Astrocyte of the cerebellum (primary cell): ENCODE measurements around the gene KLHDC8A.
"Not testable (repeated sequence)": the region's sequence is repeated elsewhere in the genome, so short reads cannot be mapped to it uniquely, and the experiment has no call there.

Experiments
- DNase-seq: peaks from one replicate; pipeline ENCODE4 v3.0.0-alpha.2; 2011; ENCODE audit warnings: low read depth
- H3K4me3 ChIP-seq: 2 replicates; pipeline ENCODE4 v1.5.1; 2011; ENCODE audit warnings: mild to moderate bottlenecking, low read depth, low read length, moderate library complexity
- in situ Hi-C: cut with HindIII; loops from 2 replicates; pipeline ENCODE4 v1.10.0; 2017; ENCODE audit warnings: low sequenced_read_pairs
- TF ChIP-seq, protein P1 (sequence below): IDR thresholded peaks from 2 replicates; pipeline ENCODE4 v1.5.1; 2012; ENCODE audit warnings: low read length, low read depth, moderate library complexity, mild to moderate bottlenecking; ENCODE audit errors: missing control alignments

The KLHDC8A gene

GRCh38 chr1:205370780-205371179 lies 14.1 kb upstream of the KLHDC8A start:
- TF ChIP-seq, protein P1, sequence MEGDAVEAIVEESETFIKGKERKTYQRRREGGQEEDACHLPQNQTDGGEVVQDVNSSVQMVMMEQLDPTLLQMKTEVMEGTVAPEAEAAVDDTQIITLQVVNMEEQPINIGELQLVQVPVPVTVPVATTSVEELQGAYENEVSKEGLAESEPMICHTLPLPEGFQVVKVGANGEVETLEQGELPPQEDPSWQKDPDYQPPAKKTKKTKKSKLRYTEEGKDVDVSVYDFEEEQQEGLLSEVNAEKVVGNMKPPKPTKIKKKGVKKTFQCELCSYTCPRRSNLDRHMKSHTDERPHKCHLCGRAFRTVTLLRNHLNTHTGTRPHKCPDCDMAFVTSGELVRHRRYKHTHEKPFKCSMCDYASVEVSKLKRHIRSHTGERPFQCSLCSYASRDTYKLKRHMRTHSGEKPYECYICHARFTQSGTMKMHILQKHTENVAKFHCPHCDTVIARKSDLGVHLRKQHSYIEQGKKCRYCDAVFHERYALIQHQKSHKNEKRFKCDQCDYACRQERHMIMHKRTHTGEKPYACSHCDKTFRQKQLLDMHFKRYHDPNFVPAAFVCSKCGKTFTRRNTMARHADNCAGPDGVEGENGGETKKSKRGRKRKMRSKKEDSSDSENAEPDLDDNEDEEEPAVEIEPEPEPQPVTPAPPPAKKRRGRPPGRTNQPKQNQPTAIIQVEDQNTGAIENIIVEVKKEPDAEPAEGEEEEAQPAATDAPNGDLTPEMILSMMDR: no peak
- H3K4me3 ChIP-seq: no peak overlapping the region
- DNase-seq: no peak
- in situ Hi-C loops: loop anchor here (5.0 kb wide), 1 partner anchor 107 kb away; no protein-coding TSS in a partner anchor

GRCh38 chr1:205369701-205370123 lies 13.0 kb upstream of the KLHDC8A start:
- TF ChIP-seq, protein P1: no peak
- in situ Hi-C loops: loop anchor here (5.0 kb wide), 1 partner anchor 108 kb away; no protein-coding TSS in a partner anchor
- H3K4me3 ChIP-seq: no peak overlapping the region
- no peak for DNase-seq

- H3K4me3 ChIP-seq: no peak overlapping the region
- TF ChIP-seq, protein P1: no peak
- no peak for DNase-seq
- in situ Hi-C loops: no loop called here
Observed at GRCh38 chr1:205368478-205368877, 11.8 kb upstream of the KLHDC8A start.

DNA sequence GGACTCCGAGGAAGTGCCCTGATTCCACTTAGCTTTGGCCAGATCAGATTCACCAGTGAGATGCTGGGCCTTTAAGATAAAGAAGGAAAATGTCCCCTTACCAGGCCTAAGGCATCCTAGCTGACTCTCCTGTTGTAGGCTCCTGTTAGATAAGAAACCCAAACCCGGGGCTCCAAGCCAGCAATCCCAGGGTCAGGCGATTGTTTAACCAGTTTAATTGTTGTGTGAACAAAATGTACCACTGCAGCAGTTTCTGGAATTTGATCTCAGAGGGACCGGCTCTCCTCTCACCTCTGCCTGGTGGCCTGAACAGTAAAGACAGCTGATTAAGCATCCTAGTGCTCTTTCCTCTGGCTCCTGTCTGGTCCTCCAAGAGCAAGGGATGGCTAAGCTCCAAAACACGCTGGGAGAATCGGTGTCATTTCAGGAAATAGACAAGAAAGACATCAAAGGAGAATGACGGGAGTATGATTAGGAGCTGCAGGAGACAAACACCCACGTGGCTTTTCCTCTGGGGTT lies 9.3 kb upstream of the KLHDC8A start:
- H3K4me3 ChIP-seq: no peak overlapping the region
- DNase-seq: no peak
- in situ Hi-C loops: no loop called here
- TF ChIP-seq, protein P1: no peak

- H3K4me3 ChIP-seq, in situ Hi-C loops, DNase-seq: not testable (repeated sequence)
Observed at GRCh38 chr1:205365086-205365485, 8.4 kb upstream of the KLHDC8A start.

- TF ChIP-seq, protein P1: no peak
- no peak overlapping the region for H3K4me3 ChIP-seq
- DNase-seq: no peak
- in situ Hi-C loops: no loop called here
Observed at GRCh38 chr1:205360891-205361290, 4.2 kb upstream of the KLHDC8A start.

DNA sequence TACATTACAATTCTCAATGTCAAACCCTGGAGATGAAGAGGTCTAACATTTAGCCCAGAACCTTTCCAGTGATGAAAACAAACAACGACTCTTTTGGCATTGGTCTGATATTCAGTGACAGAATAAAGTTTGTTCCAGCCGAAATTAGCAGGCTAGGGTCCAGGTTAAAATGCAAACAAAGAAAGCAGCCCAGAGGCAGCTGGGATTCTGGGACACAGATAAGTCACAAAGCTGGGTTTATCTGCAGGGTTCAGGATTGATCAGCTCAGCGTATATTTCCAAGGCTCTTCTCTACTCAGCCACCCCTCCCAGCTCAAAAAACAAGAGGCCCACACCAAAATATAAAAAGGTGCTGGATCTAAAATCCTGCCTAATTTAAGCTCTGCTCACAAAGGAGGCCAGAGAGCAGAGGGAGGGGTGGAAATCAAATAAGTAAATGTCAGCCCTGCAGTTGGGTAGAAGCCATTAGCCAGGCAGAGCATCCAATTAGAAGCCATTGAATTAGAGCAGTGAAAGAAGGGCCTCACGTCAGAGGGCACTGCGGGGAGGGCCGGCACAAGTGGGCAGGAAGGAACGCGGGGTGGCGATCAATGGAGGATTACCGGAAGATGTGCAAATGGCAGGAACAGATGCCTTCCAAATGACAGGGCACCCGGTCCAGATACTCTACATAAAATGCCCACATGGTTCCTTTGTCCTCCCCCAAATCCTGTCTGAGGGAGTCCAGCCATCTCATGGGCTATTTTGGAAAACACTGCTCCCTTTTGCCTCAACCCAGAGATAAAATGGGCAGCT lies 3.2 kb upstream of the KLHDC8A start:
- TF ChIP-seq, protein P1: no peak
- H3K4me3 ChIP-seq: no peak overlapping the region

More for the DNA sequence above, 3.2 kb upstream of the KLHDC8A start:
- DNase-seq: no peak
- in situ Hi-C loops: no loop called here
